ENCODE data around the gene SLC51A. TPM values are rescaled to one million over a fixed set of nuclear protein-coding genes. Genes with fewer than 3 reads are reported as not detected.

The SLC51A gene
- total and polyA plus RNA-seq, 2 donors (not counting 3 experiments of a cell fraction or from before 2014, with no cell fraction given), result not detected

- Histone ChIP-seq H3K27ac (ENCODE audit: insufficient read depth, low read depth, low read length) (no peak overlapping the region), H3K4me3 (replicated peaks in 1 of 3; ENCODE audit: insufficient read depth in 1 of 3, low read depth in 1 of 3, low read length in 3 of 3) (no peak overlapping the region), H3K79me2 (ENCODE audit: control insufficient read depth, insufficient read depth, low read length) (no peaks in the 10 kb centered on the region), H3K9me1 (replicated peaks; ENCODE audit: control insufficient read depth, extremely low read depth, insufficient read depth, low read length) (no peaks in the 10 kb centered on the region), H3K27me3 (ENCODE audit: control insufficient read depth in 2 of 2, insufficient read depth in 2 of 2, low read length in 2 of 2) (no peaks in the 10 kb centered on the region), H3K36me3 (ENCODE audit: control insufficient read depth in 2 of 2, extremely low read depth in 1 of 2, insufficient read depth in 2 of 2, low read length in 2 of 2) (no peaks in the 10 kb centered on the region), H3K4me2 (ENCODE audit: insufficient read depth, low read length) (no peak overlapping the region), H3K9ac (replicated peaks; ENCODE audit: extremely low read depth, insufficient read depth, low read length) (no peak overlapping the region), H3K4me1 (ENCODE audit: control insufficient read depth, extremely low read depth, insufficient read depth, low read length) (no peaks in the 10 kb centered on the region), H4K20me1 (replicated peaks; ENCODE audit: control insufficient read depth, extremely low read depth, insufficient read depth, low read length) (no peaks in the 10 kb centered on the region), H2AFZ (ENCODE audit: low read depth, low read length) (no peak overlapping the region), H3K9me3 (replicated peaks; ENCODE audit: control insufficient read depth, insufficient read depth, low read length) (no peaks in the 10 kb centered on the region)
- CTCF ChIA-PET, result interaction anchor here (0.6 to 1.6 kb wide), 11 partner anchors 15 to 345 kb away, joined by 3 to 52 read pairs (median 4); no protein-coding TSS in a partner anchor
- DNase-seq (ENCODE audit: low read depth, low spot score), result no peak
- dilution Hi-C loops (cut with MboI; ENCODE audit: extremely low pct_ligation_motif_present, low sequenced_read_pairs) (no loop called here), intact Hi-C loops (cut with micrococcal nuclease) (loop anchor here (1.0 to 5.0 kb wide), 6 partner anchors 114 to 345 kb away; partner anchors contain the start of gene SMCO1)
- no peak for TF ChIP-seq FOS (IDR thresholded peaks at IDR 0.05; ENCODE audit: borderline replicate concordance, insufficient read depth, low read length)
- TF ChIP-seq MYC (IDR thresholded peaks at IDR 0.05; ENCODE audit: low read depth, low read length), result no peak
- TF ChIP-seq EZH2 (IDR thresholded peaks at IDR 0.05; ENCODE audit: borderline replicate concordance, low read depth, low read length, severe bottlenecking), result no peak
- no peak for TF ChIP-seq POLR2A (IDR thresholded peaks at IDR 0.05; ENCODE audit: low read depth, low read length)
- no peak for TF ChIP-seq GATA2 (IDR thresholded peaks at IDR 0.05; ENCODE audit: insufficient read depth, insufficient read length, low read depth, low read length)
- no TSS peak for BruUV-seq (replicated peaks)
- POLR2A ChIA-PET, result no interaction called here
- no peak for FAIRE-seq
Observed at GRCh38 chr3:196195664-196196265, 20.6 kb upstream of the SLC51A start.

GRCh38 chr3:196197524-196197923 lies 18.8 kb upstream of the SLC51A start:
- Histone ChIP-seq H3K27ac (ENCODE audit: insufficient read depth, low read depth, low read length) (no peak overlapping the region), H2AFZ (ENCODE audit: low read depth, low read length) (no peak overlapping the region), H3K4me3 (replicated peaks in 1 of 3; ENCODE audit: insufficient read depth in 1 of 3, low read depth in 1 of 3, low read length in 3 of 3) (no peak overlapping the region), H3K4me2 (ENCODE audit: insufficient read depth, low read length) (no peak overlapping the region), H3K9me3 (replicated peaks; ENCODE audit: control insufficient read depth, insufficient read depth, low read length) (no peaks in the 10 kb centered on the region), H3K27me3 (ENCODE audit: control insufficient read depth in 2 of 2, insufficient read depth in 2 of 2, low read length in 2 of 2) (no peaks in the 10 kb centered on the region), H3K79me2 (ENCODE audit: control insufficient read depth, insufficient read depth, low read length) (no peaks in the 10 kb centered on the region), H4K20me1 (replicated peaks; ENCODE audit: control insufficient read depth, extremely low read depth, insufficient read depth, low read length) (no peaks in the 10 kb centered on the region), H3K9ac (replicated peaks; ENCODE audit: extremely low read depth, insufficient read depth, low read length) (no peak overlapping the region), H3K4me1 (ENCODE audit: control insufficient read depth, extremely low read depth, insufficient read depth, low read length) (no peaks in the 10 kb centered on the region), H3K9me1 (replicated peaks; ENCODE audit: control insufficient read depth, extremely low read depth, insufficient read depth, low read length) (no peaks in the 10 kb centered on the region), H3K36me3 (ENCODE audit: control insufficient read depth in 2 of 2, extremely low read depth in 1 of 2, insufficient read depth in 2 of 2, low read length in 2 of 2) (no peaks in the 10 kb centered on the region)
- ChIA-PET POLR2A (no interaction called here), CTCF (interaction anchor here (1.4 to 2.5 kb wide), 3 partner anchors 124 to 172 kb away, joined by 5 to 31 read pairs (median 9); no protein-coding TSS in a partner anchor)
- TF ChIP-seq JUN (IDR thresholded peaks at IDR 0.05; ENCODE audit: borderline replicate concordance, insufficient read depth, insufficient read length, low read depth) (no peak), POLR2A (IDR thresholded peaks at IDR 0.05; ENCODE audit: low read depth, low read length) (no peak), MYC (IDR thresholded peaks at IDR 0.05; ENCODE audit: low read depth, low read length) (no peak), FOS (IDR thresholded peaks at IDR 0.05; ENCODE audit: borderline replicate concordance, insufficient read depth, low read length) (no peak), POLR2AphosphoS5 (IDR thresholded peaks at IDR 0.05; ENCODE audit: insufficient read depth, low read depth, low read length) (no peak), GATA2 (IDR thresholded peaks at IDR 0.05; ENCODE audit: insufficient read depth, insufficient read length, low read depth, low read length) (no peak), MAX (IDR thresholded peaks at IDR 0.05; ENCODE audit: insufficient read depth, insufficient read length) (no peak), CTCF (IDR thresholded peaks at IDR 0.05; ENCODE audit: extremely low read depth in 1 of 2, insufficient read depth in 1 of 2, low read depth in 1 of 2, low read length in 2 of 2) (no peak), EZH2 (IDR thresholded peaks at IDR 0.05; ENCODE audit: borderline replicate concordance, low read depth, low read length, severe bottlenecking) (no peak)
- DNase-seq (ENCODE audit: low read depth, low spot score) (no peak), FAIRE-seq (no peak)
- dilution Hi-C loops (cut with MboI; ENCODE audit: extremely low pct_ligation_motif_present, low sequenced_read_pairs), result no loop called here
- no TSS peak for BruUV-seq (replicated peaks)
- intact Hi-C loops (cut with micrococcal nuclease), result loop anchor here (2.0 to 5.0 kb wide), 2 partner anchors 320 to 347 kb away; partner anchors contain the start of gene SMCO1

All from endothelial cell of umbilical vein (primary cell).